A375 (cell line): ENCODE measurements around the gene B3GALT6. TPM values are rescaled to one million over a fixed set of nuclear protein-coding genes. Genes with fewer than 3 reads are reported as not detected.

Experiments used
- total RNA-seq: library from RNA; depleted of rRNA; stranded (reverse); fragments of >200 nt; shearing (Covaris generic); gene quantifications from 2 replicates; pipeline ENCODE4 v1.2.3, GENCODE V29; 2014; rRNA removed

Gene B3GALT6
- total RNA-seq = 28.7 and 31.5 TPM in 2 replicates

DNA sequence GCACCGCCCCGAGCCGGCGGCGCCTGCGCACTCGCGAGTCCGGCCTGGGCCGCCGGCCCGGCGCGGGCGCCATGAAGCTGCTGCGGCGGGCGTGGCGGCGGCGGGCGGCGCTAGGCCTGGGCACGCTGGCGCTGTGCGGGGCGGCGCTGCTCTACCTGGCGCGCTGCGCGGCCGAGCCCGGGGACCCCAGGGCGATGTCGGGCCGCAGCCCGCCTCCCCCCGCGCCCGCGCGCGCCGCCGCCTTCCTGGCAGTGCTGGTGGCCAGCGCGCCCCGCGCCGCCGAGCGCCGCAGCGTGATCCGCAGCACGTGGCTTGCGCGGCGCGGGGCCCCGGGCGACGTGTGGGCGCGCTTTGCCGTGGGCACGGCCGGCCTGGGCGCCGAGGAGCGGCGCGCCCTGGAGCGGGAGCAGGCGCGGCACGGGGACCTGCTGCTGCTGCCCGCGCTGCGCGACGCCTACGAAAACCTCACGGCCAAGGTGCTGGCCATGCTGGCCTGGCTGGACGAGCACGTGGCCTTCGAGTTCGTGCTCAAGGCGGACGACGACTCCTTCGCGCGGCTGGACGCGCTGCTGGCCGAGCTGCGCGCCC is at the start of gene B3GALT6:
B3GALT6 (plus strand) TSS at position 30 of the 588 bp plus-strand sequence; CDS start at position 72, 42 bp downstream.

DNA sequence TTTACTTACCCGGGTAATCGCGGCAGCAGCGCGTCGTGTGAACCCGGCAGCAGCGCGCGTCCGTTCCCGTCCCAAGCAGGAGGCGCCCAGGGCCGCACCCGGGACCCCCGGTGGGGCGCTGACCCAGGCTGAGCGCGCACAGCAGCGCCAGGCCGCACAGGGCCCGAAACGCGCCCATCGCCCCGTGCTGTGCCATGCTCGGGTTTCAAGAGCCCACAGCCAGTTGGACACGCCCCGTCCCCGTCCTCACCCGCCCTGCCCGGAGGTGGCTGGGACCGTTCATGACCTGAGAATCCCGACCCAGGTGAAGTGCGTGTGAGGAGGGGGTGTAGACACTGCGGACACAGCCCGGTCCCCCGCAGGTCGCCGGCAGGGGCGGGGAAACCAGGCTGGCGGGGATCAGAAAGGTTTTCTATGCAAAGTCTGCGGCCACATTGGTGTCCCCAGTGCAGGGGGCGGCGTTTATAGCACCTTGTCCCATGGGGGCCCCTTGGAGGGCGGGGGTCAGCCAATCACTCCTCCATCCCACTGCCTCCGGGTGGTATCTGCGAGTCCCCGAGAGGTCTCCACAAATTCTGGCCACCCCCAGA is 25.6 kb upstream of the B3GALT6 start, which contains the start of gene TNFRSF18:
TNFRSF18 (minus strand) TSS at position 217 of the 590 bp plus-strand sequence; CDS start at position 196, 21 bp downstream.

DNA sequence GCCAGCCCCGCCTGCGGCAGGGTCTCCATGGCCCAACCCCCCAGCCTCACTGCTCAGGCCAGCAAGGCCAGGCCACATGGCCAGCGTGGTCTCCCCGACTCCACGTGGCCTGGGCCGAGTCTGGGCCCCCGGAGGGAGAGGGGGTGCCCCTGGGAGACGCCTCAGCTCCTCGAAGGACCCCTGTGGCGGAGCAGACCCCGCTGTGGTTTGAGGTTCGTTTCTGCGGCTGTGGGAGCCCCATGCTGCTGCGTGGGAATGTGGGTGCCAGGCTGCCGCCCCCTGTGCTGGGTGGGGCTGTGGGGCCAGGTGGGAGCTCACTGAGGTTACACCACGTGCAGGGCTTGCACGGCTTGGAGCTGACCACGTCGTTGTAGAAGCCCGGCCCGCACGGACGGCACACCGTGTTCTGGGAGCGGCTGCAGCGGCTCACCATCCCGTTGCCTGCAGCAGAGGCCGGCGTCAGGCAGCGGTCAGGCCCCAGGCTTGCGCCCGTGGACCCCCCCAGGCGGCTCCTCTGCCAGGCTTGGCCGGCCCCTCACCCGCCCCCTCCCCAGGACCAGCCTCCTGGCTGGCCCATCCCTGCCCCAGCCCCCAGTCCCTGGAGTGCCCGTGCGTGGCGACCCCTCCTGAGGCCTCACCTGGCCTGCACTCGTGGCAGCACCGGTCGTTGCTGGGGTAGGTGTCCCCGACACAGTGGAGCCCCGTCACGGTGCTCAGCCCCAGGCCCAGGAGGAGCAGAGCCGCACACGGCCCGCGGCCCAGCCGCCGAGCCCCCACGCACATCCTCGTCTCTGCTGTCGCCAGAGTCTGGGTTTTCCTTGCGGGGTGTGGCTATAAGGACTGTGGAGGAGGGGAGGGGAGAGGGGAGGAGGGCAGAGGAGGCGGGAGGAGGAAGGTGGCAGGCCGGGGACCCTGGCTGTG is 18.4 kb upstream of the B3GALT6 start, which contains the start of gene TNFRSF4:
TNFRSF4 (minus strand) TSS at position 809 of the 921 bp plus-strand sequence; CDS start at position 783, 26 bp downstream.

DNA sequence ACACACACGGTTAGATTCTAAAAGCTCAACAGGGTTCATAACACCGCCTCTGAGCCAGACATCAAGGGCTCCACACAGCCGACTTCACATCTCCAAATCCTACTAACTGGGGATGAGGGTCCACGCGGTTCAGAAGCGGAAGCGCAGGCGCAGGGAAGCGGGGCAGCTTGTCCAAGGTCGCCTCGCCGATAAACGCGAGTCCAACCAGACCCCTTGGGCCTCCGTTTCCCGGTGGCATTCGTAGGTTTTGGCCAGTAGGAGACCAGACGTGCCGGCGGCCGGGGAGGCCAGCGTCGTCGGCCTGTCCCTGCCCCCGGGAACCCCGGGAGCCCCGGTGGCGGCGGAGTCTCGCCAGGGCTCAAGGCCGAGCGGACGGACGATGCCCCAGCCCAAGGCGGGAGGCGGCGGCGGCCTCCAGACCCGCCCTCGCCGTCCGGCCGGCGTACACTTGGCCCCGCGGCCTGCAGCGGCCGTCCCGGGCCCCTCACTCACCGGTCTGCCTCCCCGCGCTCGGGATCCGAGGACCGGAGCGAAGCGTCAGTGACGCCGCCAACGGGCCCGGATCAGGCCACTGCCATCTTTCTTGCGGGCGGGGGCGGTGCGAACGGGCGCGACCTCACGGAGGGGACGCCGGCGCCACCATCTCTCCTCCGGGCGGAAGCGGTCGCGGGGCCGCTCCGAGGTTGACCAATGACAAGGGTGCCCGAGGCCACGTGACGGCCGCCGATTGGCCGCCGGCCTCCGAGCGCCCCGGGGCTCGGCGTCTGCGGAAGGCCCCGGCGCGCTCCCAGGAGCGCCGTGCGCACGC is 433 bp upstream of the B3GALT6 start, which contains the start of gene SDF4:
SDF4 (minus strand) TSS at position 602 of the 808 bp plus-strand sequence. CDS start 3,229 bp downstream, outside the sequence.

DNA sequence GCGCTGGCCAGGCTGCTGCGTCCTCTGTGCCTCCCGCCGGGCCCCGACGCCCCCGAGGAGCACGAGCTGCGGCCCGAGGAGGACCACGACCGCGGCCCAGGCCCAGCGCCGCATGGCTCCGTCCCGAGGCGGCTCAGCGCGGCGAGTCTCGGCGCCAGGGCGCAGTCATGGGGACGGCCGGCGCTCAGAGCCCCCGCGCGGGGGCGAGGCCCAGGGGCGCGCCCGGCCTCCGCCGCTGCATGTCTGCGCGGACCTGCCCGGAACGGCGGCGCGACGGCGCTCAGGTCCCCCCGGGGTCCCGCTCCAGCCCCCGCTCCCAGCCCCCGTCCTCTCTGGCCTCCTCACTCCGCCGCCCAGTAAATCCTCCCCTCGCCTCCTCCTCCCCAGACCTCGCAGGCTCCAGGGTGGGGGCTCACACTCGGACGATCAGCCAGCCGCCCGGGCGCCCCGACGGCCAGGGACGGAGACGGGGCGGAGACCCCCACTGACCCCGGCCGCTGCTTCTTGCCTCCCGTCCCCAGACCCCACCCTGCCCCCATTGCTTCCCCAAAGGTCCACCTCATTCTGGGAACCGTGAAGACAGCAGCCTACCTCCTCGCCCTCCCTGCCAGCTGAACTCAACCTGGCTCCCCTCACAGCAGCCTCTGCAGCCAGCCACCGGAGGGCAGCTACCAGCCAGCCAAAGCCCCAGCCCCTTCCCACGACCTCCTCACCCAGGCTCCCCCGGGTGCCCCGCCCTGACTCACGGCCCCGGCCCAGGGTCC is 14.7 kb downstream of the B3GALT6 start, which contains the start of gene C1QTNF12:
C1QTNF12 (minus strand) TSS at position 146 of the 764 bp plus-strand sequence; CDS start at position 114, 32 bp downstream.

DNA sequence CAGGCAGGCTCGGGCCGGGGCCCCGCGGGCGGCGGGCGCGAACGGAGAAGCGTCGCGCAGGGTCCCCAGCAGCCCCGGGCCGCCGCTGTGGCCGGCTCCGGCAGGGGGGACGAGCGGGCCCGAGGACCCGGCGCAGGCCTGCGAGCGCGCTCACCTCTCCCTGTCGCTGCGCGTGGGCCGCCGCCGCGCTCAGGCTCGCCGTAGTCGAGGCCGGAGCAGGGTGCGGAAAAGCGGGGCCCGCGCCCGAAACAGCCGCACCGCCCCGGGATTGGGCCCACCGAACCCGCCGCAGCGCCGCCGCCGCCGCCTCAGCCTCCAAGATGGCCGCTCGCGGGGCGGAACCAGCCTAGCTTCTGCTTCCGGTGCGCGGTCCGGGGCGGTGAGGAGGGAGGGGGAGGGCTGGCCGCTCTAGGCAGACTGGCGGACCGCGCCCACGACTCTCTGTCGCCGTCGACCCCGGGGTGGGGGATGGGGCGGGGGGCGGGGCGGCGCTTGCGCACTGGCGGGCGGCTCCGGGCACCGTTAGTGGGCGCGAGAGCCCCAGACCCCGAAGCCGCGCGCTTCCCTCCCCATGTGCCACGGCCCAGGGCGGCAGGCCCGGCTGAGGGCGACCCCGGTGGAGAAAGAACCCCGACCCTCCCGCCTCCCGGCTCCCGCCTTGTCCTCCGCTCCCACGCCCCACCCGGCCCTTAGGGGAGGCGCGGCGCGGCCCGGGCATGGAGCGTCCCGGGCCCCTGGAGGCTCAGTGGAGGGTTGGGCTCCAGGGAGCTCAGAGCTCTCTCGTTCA is 41.7 kb downstream of the B3GALT6 start, which contains the start of gene UBE2J2:
UBE2J2 (minus strand) TSS at position 343 of the 787 bp plus-strand sequence. CDS start 5,862 bp downstream, outside the sequence.

Other genes with a start within 250 kb of the B3GALT6 start
- gene HES4, start 232.1 kb upstream of the B3GALT6 start, total RNA-seq = 63.6 and 83.1 TPM in 2 replicates
- 26.2 and 29.1 TPM in 2 replicates for gene ISG15, start 218.7 kb upstream of the B3GALT6 start, total RNA-seq
- gene AGRN, start 212.1 kb upstream of the B3GALT6 start, total RNA-seq = 94.2 and 99.7 TPM in 2 replicates
- 0.56 TPM in 1 of 2 replicates, not detected in the other for gene RNF223, start 157.9 kb upstream of the B3GALT6 start, total RNA-seq
- gene C1orf159, start 116.1 kb upstream of the B3GALT6 start, total RNA-seq = 20.3 and 23.0 TPM in 2 replicates
- gene TTLL10, start 58.4 kb upstream of the B3GALT6 start, total RNA-seq = not detected in 2 replicates
- not detected in 2 replicates for gene TNFRSF18, start 25.6 kb upstream of the B3GALT6 start, total RNA-seq
- gene TNFRSF4, start 18.1 kb upstream of the B3GALT6 start, total RNA-seq = not detected in 2 replicates
- 86.0 and 88.9 TPM in 2 replicates for gene SDF4, start 236 bp upstream of the B3GALT6 start, total RNA-seq
- 2.5 and 7.0 TPM in 2 replicates for gene C1QTNF12, start 14.5 kb downstream of the B3GALT6 start, total RNA-seq
- gene UBE2J2, start 41.6 kb downstream of the B3GALT6 start, total RNA-seq = 97.6 and 120 TPM in 2 replicates
- gene SCNN1D, start 48.2 kb downstream of the B3GALT6 start, total RNA-seq = 1.2 and 2.1 TPM in 2 replicates
- 30.1 and 39.1 TPM in 2 replicates for gene ACAP3, start 75.7 kb downstream of the B3GALT6 start, total RNA-seq
- gene PUSL1, start 76.4 kb downstream of the B3GALT6 start, total RNA-seq = 34.9 and 47.2 TPM in 2 replicates
- 138 and 141 TPM in 2 replicates for gene INTS11, start 92.4 kb downstream of the B3GALT6 start, total RNA-seq
- gene CPTP, start 92.6 kb downstream of the B3GALT6 start, total RNA-seq = 18.9 and 23.5 TPM in 2 replicates
- 0.30 and 0.56 TPM in 2 replicates for gene TAS1R3, start 99.0 kb downstream of the B3GALT6 start, total RNA-seq
- 115 TPM in 2 replicates for gene DVL1, start 117.2 kb downstream of the B3GALT6 start, total RNA-seq
- gene MXRA8, start 126.3 kb downstream of the B3GALT6 start, total RNA-seq = 0.77 TPM in 1 of 2 replicates, not detected in the other
- 307 and 311 TPM in 2 replicates for gene AURKAIP1, start 143.0 kb downstream of the B3GALT6 start, total RNA-seq
- 221 and 241 TPM in 2 replicates for gene CCNL2, start 167.1 kb downstream of the B3GALT6 start, total RNA-seq
- 286 and 336 TPM in 2 replicates for gene MRPL20, start 175.1 kb downstream of the B3GALT6 start, total RNA-seq
- gene ANKRD65, start 189.0 kb downstream of the B3GALT6 start, total RNA-seq = not detected in 2 replicates
- 1.9 and 4.9 TPM in 2 replicates for gene VWA1, start 203.5 kb downstream of the B3GALT6 start, total RNA-seq
- gene ATAD3C, start 217.5 kb downstream of the B3GALT6 start, total RNA-seq = not detected in 2 replicates
- 52.9 and 59.0 TPM in 2 replicates for gene ATAD3B, start 239.5 kb downstream of the B3GALT6 start, total RNA-seq